ENCODE results near the gene ANKRD30B. TPM values are rescaled to one million over a fixed set of nuclear protein-coding genes. Genes with fewer than 3 reads are reported as not detected.
"Not testable (repeated sequence)": the region's sequence is repeated elsewhere in the genome, so short reads cannot be mapped to it uniquely, and the experiment has no call there.

ANKRD30B gene
- total RNA-seq, 1 donor from 2014 or later = not detected

DNA sequence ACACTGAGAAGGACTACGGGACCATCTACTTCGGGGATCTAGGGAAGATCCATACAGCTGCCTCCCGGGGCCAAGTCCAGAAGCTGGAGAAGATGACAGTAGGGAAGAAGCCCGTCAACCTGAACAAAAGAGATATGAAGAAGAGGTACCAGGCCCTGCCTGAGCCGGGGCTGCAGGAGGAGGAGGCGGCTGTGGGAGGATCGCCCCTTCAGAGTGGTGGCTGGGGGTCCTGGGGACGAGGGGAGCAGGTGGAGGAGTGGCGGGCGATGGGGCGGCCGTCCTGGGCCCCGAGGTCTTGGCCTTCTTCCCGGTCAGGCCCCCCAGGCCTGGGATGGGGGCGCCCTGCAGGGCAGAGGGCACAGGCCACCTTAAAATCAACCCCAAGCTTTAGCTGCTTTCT, 524 bp downstream of the ANKRD30B start:
- ATAC-seq (ENCODE audit: low read depth) = no peak
- no peaks in the 10 kb centered on the region for H3K4me1 Mint-ChIP-seq
- no peaks in the 10 kb centered on the region for H3K36me3 Mint-ChIP-seq (ENCODE audit: low read depth)
- H3K27me3 Mint-ChIP-seq = no peaks in the 10 kb centered on the region
- DNase-seq = no peak
- TF ChIP-seq, protein P1, sequence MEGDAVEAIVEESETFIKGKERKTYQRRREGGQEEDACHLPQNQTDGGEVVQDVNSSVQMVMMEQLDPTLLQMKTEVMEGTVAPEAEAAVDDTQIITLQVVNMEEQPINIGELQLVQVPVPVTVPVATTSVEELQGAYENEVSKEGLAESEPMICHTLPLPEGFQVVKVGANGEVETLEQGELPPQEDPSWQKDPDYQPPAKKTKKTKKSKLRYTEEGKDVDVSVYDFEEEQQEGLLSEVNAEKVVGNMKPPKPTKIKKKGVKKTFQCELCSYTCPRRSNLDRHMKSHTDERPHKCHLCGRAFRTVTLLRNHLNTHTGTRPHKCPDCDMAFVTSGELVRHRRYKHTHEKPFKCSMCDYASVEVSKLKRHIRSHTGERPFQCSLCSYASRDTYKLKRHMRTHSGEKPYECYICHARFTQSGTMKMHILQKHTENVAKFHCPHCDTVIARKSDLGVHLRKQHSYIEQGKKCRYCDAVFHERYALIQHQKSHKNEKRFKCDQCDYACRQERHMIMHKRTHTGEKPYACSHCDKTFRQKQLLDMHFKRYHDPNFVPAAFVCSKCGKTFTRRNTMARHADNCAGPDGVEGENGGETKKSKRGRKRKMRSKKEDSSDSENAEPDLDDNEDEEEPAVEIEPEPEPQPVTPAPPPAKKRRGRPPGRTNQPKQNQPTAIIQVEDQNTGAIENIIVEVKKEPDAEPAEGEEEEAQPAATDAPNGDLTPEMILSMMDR (IDR thresholded peaks at IDR 0.05) = no peak
- no peak overlapping the region for H3K27ac Mint-ChIP-seq
- H3K9me3 Mint-ChIP-seq = peaks cover 2% of the 10 kb centered on the region
- ChIA-PET POLR2A (no interaction called here), CTCF (no interaction called here)
- intact Hi-C loops (cut with micrococcal nuclease) = no loop called here
- no peak overlapping the region for H3K4me3 Mint-ChIP-seq

DNA sequence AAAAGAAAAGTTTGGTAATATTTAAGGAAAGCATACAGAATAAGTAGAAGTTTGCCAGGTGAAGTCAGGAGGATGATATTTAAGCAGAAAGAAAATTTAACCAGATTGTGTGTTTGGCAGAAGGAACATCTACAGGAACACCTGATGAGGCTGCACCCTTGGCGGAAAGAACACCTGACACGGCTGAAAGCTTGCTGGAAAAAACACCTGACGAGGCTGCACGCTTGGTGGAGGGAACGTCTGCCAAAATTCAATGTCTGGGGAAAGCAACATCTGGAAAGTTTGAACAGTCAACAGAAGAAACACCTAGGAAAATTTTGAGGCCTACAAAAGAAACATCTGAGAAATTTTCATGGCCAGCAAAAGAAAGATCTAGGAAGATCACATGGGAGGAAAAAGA, 15.6 kb downstream of the ANKRD30B start:
- H3K27ac Mint-ChIP-seq; H3K4me1 Mint-ChIP-seq; intact Hi-C loops (cut with micrococcal nuclease); H3K9me3 Mint-ChIP-seq; CTCF ChIA-PET; H3K27me3 Mint-ChIP-seq; H3K4me3 Mint-ChIP-seq; POLR2A ChIA-PET; DNase-seq; ATAC-seq (ENCODE audit: low read depth); H3K36me3 Mint-ChIP-seq (ENCODE audit: low read depth): not testable (repeated sequence)

DNA sequence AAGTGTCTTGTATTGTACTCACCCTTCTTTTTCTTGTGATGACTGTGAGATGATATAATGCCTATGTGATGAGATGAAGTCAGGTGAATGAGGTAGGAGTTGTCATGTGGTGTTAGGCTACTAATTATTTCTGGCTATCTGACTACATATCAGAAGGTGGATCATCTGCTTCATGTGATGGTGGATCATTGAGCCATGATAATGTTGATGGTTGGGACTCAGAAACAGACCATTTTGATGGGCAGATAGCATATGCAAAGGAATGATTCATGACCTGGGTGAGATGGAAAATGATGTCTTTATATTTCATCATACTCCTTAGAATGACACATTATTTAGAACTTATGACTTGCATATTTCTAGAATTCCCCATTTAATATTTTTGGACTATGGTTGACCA, 19.5 kb downstream of the ANKRD30B start:
- ATAC-seq (ENCODE audit: low read depth) (no peak), DNase-seq (no peak)
- ChIA-PET CTCF (no interaction called here), POLR2A (no interaction called here)
- no peaks in the 10 kb centered on the region for H3K27me3 Mint-ChIP-seq
- no peaks in the 10 kb centered on the region for H3K4me1 Mint-ChIP-seq
- TF ChIP-seq, protein P1 (IDR thresholded peaks at IDR 0.05) = no peak
- intact Hi-C loops (cut with micrococcal nuclease) = no loop called here
- H3K9me3 Mint-ChIP-seq = peaks cover 7% of the 10 kb centered on the region
- H3K4me3 Mint-ChIP-seq = no peak overlapping the region
- no peaks in the 10 kb centered on the region for H3K36me3 Mint-ChIP-seq (ENCODE audit: low read depth)
- H3K27ac Mint-ChIP-seq = no peak overlapping the region

DNA sequence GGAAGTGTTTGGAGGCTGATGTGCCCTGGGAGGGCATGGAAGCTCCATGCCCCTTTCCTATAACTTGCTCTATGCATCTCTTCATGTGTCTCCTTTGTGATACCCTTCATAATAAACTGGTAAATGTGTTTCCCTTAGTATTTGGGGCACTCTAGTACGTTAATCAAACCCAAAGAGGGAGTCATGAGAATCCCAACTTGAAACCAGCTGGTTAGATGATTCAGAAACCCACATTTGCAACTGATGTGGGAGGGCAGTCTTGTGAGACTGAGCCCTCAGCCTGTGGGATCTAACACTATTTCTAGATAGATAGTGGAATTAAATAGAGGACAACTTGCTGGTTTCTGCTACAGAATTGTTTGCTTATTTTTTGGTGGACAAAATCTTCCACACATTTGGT, 20.3 kb downstream of the ANKRD30B start:
- peaks cover 7% of the 10 kb centered on the region for H3K9me3 Mint-ChIP-seq
- H3K27me3 Mint-ChIP-seq = no peaks in the 10 kb centered on the region
- CTCF ChIA-PET = no interaction called here
- POLR2A ChIA-PET = no interaction called here
- no peaks in the 10 kb centered on the region for H3K4me1 Mint-ChIP-seq
- DNase-seq = no peak
- no peak for ATAC-seq (ENCODE audit: low read depth)
- intact Hi-C loops (cut with micrococcal nuclease) = no loop called here
- TF ChIP-seq, protein P1 (IDR thresholded peaks at IDR 0.05) = no peak
- no peak overlapping the region for H3K27ac Mint-ChIP-seq
- H3K4me3 Mint-ChIP-seq = no peak overlapping the region
- no peaks in the 10 kb centered on the region for H3K36me3 Mint-ChIP-seq (ENCODE audit: low read depth)

DNA sequence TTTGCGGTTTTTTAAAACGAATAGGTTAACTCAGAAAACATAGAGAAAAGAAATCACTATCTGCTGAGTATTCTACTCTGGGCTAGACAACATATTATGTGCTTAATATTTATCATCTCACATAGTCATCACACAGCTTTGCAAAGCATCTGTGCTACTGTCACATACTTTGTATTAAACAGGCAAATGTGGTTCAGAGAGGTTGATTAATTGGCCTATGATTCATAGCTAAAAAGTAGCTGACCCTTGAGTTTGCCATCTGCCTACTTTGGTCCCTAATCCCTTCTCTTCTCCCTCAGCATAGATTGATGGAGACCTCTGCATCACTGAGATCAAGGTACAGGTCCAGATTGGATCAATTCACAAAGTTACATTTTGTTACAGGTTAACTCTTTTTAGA, 21.4 kb downstream of the ANKRD30B start:
- Mint-ChIP-seq H3K4me3 (no peak overlapping the region), H3K27ac (no peak overlapping the region), H3K27me3 (no peaks in the 10 kb centered on the region), H3K4me1 (no peaks in the 10 kb centered on the region), H3K9me3 (peaks cover 5% of the 10 kb centered on the region), H3K36me3 (ENCODE audit: low read depth) (no peaks in the 10 kb centered on the region)
- TF ChIP-seq, protein P1 (IDR thresholded peaks at IDR 0.05) = no peak
- no peak for ATAC-seq (ENCODE audit: low read depth)
- CTCF ChIA-PET = no interaction called here
- no peak for DNase-seq
- POLR2A ChIA-PET = no interaction called here
- intact Hi-C loops (cut with micrococcal nuclease) = no loop called here

DNA sequence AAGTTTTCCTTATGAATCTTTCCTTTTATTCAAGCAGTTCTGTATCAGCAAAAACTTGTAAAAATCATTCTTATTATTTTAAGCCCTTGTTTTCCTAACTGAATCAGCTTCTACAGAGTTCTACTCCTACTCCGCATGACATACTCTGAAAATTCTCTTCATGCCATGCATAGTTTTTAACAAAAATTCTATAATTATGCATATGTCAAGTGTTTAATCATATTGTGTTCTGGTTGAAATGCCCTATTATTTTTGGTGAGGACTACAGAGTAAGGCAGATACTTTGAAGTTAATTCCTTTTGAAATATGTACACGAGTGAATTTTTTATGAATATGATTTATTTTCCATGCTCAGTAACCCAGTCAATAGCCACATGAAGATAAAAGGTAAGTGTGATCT, 28.8 kb downstream of the ANKRD30B start:
- ChIA-PET POLR2A (no interaction called here), CTCF (no interaction called here)
- no peak for ATAC-seq (ENCODE audit: low read depth)

More for the DNA sequence above, 28.8 kb downstream of the ANKRD30B start:
- H3K4me1 Mint-ChIP-seq = no peaks in the 10 kb centered on the region
- TF ChIP-seq, protein P1 (IDR thresholded peaks at IDR 0.05) = no peak
- H3K27me3 Mint-ChIP-seq = no peaks in the 10 kb centered on the region
- H3K27ac Mint-ChIP-seq = no peak overlapping the region
- intact Hi-C loops (cut with micrococcal nuclease) = no loop called here
- no peak for DNase-seq
- no peaks in the 10 kb centered on the region for H3K36me3 Mint-ChIP-seq (ENCODE audit: low read depth)
- no peak overlapping the region for H3K4me3 Mint-ChIP-seq
- H3K9me3 Mint-ChIP-seq = peaks cover 3% of the 10 kb centered on the region
